Gastroesophageal sphincter (tissue), 4 donors: ENCODE measurements around the gene SLC25A3. TPM values are rescaled to one million over a fixed set of nuclear protein-coding genes. Genes with fewer than 3 reads are reported as not detected.
A peak's percentile ranks its signal among the peaks of the same experiment; 100 is the strongest.
"Not testable (repeated sequence)": the region's sequence is repeated elsewhere in the genome, so short reads cannot be mapped to it uniquely, and the experiment has no call there.

Experiments used
- ATAC-seq: fragments of 150-250 bp; one replicate; pipeline ENCODE4 v1.9.1; 2016; ENCODE audit warnings: mild to moderate bottlenecking, moderate library complexity
- H3K27ac ChIP-seq, 4 donors: fragments of 200-600 bp; sonication (generic) in 3 of 4; 1 replicate in 3 of 4; 2 replicates in 1 of 4; pipeline ENCODE4 v1.5.1; 2016 to 2019
- H3K27me3 ChIP-seq: fragments of 200-600 bp; sonication (generic); one replicate; pipeline ENCODE4 v1.5.1; 2019
- H3K36me3 ChIP-seq, 2 donors: fragments of 200-600 bp; sonication (generic); one replicate each; pipeline ENCODE4 v1.5.1; 2019; ENCODE audit warnings: control low read depth in 1 of 2
- H3K4me1 ChIP-seq, 3 donors: fragments of 200-600 bp; sonication (generic); 1 replicate in 2 of 3; 2 replicates in 1 of 3; pipeline ENCODE4 v1.5.1; 2016 to 2019; ENCODE audit warnings: control low read depth in 2 of 3
- H3K4me3 ChIP-seq, 2 donors: fragments of 200-600 bp; sonication (generic); one replicate each; pipeline ENCODE4 v1.5.1; 2019; ENCODE audit warnings: mild to moderate bottlenecking in 1 of 2, moderate library complexity in 1 of 2
- H3K9me3 ChIP-seq, 3 donors: fragments of 200-600 bp; sonication (generic); one replicate each; pipeline ENCODE4 v1.5.1; 2017 to 2019; ENCODE audit warnings: control low read depth in 2 of 3
- EP300 ChIP-seq: sonication (generic); formaldehyde crosslinking; IDR thresholded peaks from one replicate; pipeline ENCODE4 v1.6.1; 2017; ENCODE audit warnings: antibody characterized with exemption, mild to moderate bottlenecking
- POLR2A ChIP-seq, 2 donors: fragments of 450-650 bp; IDR thresholded peaks; one replicate each; pipeline ENCODE4 v1.6.1; 2017; ENCODE audit warnings: antibody characterized with exemption in 2 of 2, mild to moderate bottlenecking in 2 of 2, moderate library complexity in 1 of 2
- POLR2AphosphoS5 ChIP-seq: sonication (generic); formaldehyde crosslinking; IDR thresholded peaks from one replicate; pipeline ENCODE4 v1.6.1; 2017; ENCODE audit warnings: antibody characterized with exemption
- WGBS, 2 donors: methylation state at CpG; one replicate each; pipeline ENCODE4 v1.1.5; 2018; ENCODE audit warnings: low coverage in 1 of 2; 5-methylcytosine and 5-hydroxymethylcytosine counted together
- total RNA-seq, 4 donors: library from RNA; depleted of rRNA; stranded (reverse); fragments of >200 nt; gene quantifications; one replicate each; pipeline ENCODE4 v1.1.0, GENCODE V29; 2016
- TF ChIP-seq, protein P1 (sequence below), 4 experiments: fragments of 200-600 bp in 2 of 4; fragments of 450-650 bp in 2 of 4; sonication (generic) in 1 of 4; IDR thresholded peaks; one replicate each; pipeline ENCODE4 v1.5.1; 2017 to 2019; ENCODE audit warnings: antibody characterized with exemption in 4 of 4, mild to moderate bottlenecking in 2 of 4, moderate library complexity in 2 of 4

SLC25A3 gene
- total RNA-seq, 4 donors from 2014 or later, result 602 to 636 (median 625) TPM

DNA sequence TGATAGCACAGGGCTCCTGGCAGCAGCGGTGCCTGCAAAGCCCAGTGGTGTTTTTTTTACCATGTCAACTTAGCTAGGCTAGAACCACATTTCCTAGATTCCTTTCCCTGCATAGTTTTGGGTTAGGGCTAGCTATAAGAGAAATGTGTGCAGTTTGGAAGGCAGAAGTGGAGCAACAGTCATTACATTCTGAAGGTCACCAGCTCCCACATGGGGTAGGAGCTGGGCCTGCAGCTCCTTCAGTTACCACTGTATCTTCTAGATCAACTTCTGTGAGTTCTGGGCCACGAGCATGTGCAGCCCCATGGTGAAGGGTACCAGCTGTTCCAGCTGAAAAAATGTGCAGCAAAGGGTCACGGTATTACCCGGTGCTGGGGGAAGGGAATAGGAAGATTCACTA, 2.3 kb upstream of the SLC25A3 start:
- H3K27ac ChIP-seq, result no peak overlapping the region
- H3K9me3 ChIP-seq, result no peaks in the 10 kb centered on the region
- H3K36me3 ChIP-seq, result peaks cover 0 to under 1% of the 10 kb centered on the region in 2 donors
- H3K27me3 ChIP-seq, result no peaks in the 10 kb centered on the region
- H3K4me1 ChIP-seq, result peaks cover 0 to 19% (median 8%) of the 10 kb centered on the region in 3 donors
- no peak overlapping the region for H3K4me3 ChIP-seq
- TF ChIP-seq POLR2AphosphoS5 (no peak), POLR2A (IDR thresholded peaks at IDR 0.05) (no peak), EP300 (no peak)
- TF ChIP-seq, protein P1, sequence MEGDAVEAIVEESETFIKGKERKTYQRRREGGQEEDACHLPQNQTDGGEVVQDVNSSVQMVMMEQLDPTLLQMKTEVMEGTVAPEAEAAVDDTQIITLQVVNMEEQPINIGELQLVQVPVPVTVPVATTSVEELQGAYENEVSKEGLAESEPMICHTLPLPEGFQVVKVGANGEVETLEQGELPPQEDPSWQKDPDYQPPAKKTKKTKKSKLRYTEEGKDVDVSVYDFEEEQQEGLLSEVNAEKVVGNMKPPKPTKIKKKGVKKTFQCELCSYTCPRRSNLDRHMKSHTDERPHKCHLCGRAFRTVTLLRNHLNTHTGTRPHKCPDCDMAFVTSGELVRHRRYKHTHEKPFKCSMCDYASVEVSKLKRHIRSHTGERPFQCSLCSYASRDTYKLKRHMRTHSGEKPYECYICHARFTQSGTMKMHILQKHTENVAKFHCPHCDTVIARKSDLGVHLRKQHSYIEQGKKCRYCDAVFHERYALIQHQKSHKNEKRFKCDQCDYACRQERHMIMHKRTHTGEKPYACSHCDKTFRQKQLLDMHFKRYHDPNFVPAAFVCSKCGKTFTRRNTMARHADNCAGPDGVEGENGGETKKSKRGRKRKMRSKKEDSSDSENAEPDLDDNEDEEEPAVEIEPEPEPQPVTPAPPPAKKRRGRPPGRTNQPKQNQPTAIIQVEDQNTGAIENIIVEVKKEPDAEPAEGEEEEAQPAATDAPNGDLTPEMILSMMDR (IDR thresholded peaks at IDR 0.05), result no peak
- WGBS, 2 donors, result 51 to 74% methylated on average over 3 to 4 of the region's 4 CpGs
- no peak for ATAC-seq

DNA sequence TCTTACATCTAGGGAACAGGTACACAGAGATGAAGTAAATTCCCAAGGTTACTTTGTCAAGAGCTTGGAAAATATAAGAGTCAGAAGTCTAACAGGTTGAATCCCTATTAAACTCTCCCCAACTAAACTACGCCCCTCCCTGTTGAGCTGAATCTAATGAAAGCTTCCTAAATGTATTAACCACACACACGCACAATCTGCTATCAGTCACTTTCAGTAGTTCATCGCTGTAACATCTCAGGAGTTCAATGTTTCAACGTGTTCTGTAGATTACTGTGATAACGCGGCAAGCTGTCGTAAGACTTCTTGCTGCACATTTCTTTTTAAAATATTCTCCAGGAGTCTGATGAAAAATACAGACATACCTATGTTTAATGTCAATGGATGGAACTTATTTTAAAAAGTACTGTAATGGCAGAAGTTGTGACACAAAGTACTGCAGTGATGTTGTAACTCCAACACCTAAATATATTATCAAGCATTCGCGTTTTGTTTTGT, 612 bp upstream of the SLC25A3 start:
- H3K9me3 ChIP-seq, result no peaks in the 10 kb centered on the region
- H3K36me3 ChIP-seq, result peaks cover 0 to 17% of the 10 kb centered on the region in 2 donors
- peak overlapping the region; percentile 87 to 97 for H3K4me3 ChIP-seq
- H3K4me1 ChIP-seq, result peaks cover 0 to 36% (median 8%) of the 10 kb centered on the region in 3 donors
- TF ChIP-seq POLR2A (IDR thresholded peaks at IDR 0.05), result no peak
- TF ChIP-seq EP300, result no peak
- TF ChIP-seq POLR2AphosphoS5, result no peak
- TF ChIP-seq, protein P1 (IDR thresholded peaks at IDR 0.05), result no peak
- peak; percentile 15 for ATAC-seq
- H3K27ac ChIP-seq, result peak overlapping the region; percentile 80 to 99 (median 98)
- WGBS, 2 donors, result 30 to 31% methylated on average over 9 of the region's 9 CpGs
- H3K27me3 ChIP-seq, result no peaks in the 10 kb centered on the region

DNA sequence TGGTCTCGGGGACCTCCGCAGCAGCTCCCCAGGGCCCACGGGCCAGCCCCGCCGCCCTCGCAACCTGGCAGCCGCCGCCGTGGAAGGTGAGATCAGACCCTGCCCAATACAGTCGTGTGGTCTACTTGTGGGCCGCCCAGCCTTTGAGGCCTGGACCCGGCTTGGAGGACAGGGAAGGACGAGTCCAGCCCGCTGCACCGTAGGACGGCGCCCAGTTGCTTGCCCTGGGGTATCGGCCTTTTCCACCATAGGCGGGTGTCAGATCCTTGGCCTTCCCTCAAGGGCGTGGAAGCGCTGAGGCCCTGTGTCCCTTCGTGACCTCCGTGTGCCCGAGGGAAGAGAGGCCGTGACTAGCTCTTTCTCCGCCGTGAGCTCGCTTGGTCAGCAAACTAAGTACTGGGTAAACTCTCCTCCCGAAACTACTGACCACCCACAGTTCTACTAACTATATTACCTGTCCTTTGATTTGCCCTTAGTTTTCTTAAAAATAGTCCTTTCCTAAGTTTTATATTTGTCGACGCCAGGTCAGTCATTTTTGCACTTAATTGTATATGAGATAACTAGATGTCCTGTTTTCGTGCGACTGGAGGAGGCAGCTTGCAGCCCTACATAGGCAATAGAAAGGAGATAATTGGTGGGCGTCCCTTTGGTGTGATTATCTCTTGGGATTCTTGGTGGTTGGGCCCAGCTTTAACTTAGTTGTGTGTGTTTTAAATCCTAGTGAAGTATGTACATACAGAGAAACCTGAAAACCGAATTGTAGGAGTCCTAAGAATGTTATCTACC, 757 bp downstream of the SLC25A3 start:
- Histone ChIP-seq H3K4me3 (peak overlapping the region; percentile 87 to 97), H3K27me3 (no peaks in the 10 kb centered on the region), H3K27ac (peak overlapping the region; percentile 87 to 99 (median 98)), H3K9me3 (no peaks in the 10 kb centered on the region), H3K36me3 (peaks cover 0 to 31% of the 10 kb centered on the region in 2 donors), H3K4me1 (peaks cover 0 to 43% (median 8%) of the 10 kb centered on the region in 3 donors)
- 1% methylated on average over 8 to 14 of the region's 35 CpGs for WGBS, 2 donors
- TF ChIP-seq, protein P1 (IDR thresholded peaks at IDR 0.05), result no peak
- TF ChIP-seq POLR2AphosphoS5, result peak; percentile 15
- ATAC-seq, result peak; percentile 41

DNA sequence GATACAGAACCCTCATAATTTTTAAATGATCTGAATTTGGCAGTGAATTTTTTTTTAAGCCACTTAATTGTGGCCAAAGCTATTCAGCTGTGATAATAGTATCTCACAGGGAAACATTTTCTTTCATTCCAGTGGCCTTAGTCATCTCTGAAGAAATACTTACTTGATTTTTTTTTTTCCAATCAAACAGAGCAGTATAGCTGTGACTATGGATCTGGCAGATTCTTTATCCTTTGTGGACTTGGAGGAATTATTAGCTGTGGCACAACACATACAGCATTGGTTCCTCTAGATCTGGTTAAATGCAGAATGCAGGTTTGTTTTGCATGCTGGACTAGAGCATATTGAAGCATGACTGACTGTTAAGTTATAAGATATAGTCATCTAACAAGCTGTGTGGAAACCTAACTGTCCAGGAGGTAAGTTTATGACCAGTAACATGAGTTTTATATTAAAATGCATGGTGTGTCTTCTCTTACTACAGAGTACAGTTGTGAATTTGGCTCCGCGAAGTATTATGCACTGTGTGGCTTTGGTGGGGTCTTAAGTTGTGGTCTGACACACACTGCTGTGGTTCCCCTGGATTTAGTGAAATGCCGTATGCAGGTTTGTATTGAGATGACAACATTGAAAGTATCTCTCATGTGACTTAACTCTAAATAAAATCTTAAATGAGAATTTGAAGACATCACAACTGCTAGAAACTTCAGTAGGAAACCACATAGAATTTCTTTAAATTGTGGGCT, 1.9 kb downstream of the SLC25A3 start:
- no peak for ATAC-seq
- Histone ChIP-seq H3K4me3 (peak overlapping the region; percentile 87 to 97), H3K27ac (peak overlapping the region in 3 of 4 donors; percentile 98 to 99 (median 99)), H3K9me3 (no peaks in the 10 kb centered on the region), H3K27me3 (no peaks in the 10 kb centered on the region), H3K36me3 (peaks cover 4 to 43% of the 10 kb centered on the region in 2 donors), H3K4me1 (peaks cover 0 to 43% (median 8%) of the 10 kb centered on the region in 3 donors)
- TF ChIP-seq EP300, result no peak
- TF ChIP-seq POLR2A (IDR thresholded peaks at IDR 0.05), result no peak
- no peak for TF ChIP-seq POLR2AphosphoS5
- TF ChIP-seq, protein P1 (IDR thresholded peaks at IDR 0.05), result no peak
- 28 to 31% methylated on average over 3 of the region's 3 CpGs for WGBS, 2 donors

DNA sequence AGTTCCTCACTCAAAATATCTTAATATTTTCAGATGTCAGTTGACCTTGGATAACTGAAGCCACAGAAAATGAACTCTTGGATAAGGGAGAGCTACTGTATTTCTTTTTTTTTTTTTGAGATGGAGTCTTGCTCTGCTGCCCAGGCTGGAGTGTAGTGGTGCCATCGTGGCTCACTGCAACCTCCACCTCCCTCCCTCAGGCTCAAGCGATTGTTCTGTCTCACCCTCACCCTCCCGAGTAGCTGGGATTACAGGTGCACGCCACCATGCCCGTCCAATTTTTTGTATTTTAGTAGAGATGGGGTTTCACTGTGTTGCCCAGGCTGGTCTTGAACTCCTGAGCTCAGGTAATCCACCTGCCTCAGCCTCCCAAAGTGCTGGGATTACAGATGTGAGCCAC, 3.8 kb downstream of the SLC25A3 start:
- H3K9me3 ChIP-seq, H3K4me3 ChIP-seq, H3K27ac ChIP-seq, H3K27me3 ChIP-seq, ATAC-seq: not testable (repeated sequence)
- WGBS, 2 donors, result 68% methylated on average over 3 of the region's 5 CpGs; no CpG with 5 or more reads in 1 of the 2 donors
- H3K36me3 ChIP-seq, result peaks cover 12 to 62% of the 10 kb centered on the region in 2 donors
- H3K4me1 ChIP-seq, result peaks cover 0 to 43% (median 8%) of the 10 kb centered on the region in 3 donors
